HG03469 (cell line): ENCODE data around the gene TRPT1.
A peak's percentile ranks its signal among the peaks of the same experiment; 100 is the strongest.

Source experiments
- ATAC-seq: cut with Tn5 transposase; IDR thresholded peaks from one replicate; pipeline ENCODE4 v1.9.1; 2021; ENCODE audit warnings: mild to moderate bottlenecking, moderate library complexity, moderate number of reproducible peaks; ENCODE audit not compliant: unreplicated experiment

TRPT1 gene

GRCh38 chr11:64225608-64226506 lies at the start of gene TRPT1, which contains the start of gene NUDT22:
TRPT1 (minus strand) TSS chr11:64226186; CDS start chr11:64225860, 326 bp downstream.
NUDT22 (plus strand) TSS chr11:64226274; CDS start chr11:64226653, 379 bp downstream.
- no peak for ATAC-seq

GRCh38 chr11:64275031-64275800 lies 49.2 kb upstream of the TRPT1 start:
- no peak for ATAC-seq

GRCh38 chr11:64269540-64270220 lies 43.7 kb upstream of the TRPT1 start:
- peak; percentile 49 for ATAC-seq

GRCh38 chr11:64268893-64269539 lies 43.0 kb upstream of the TRPT1 start:
- no peak for ATAC-seq

- ATAC-seq: no peak
These were observed 42.3 kb upstream of the TRPT1 start for GRCh38 chr11:64268025-64268892.

- ATAC-seq: no peak
These were observed 41.4 kb upstream of the TRPT1 start for GRCh38 chr11:64267207-64267945.

- ATAC-seq: no peak
These were observed 40.4 kb upstream of the TRPT1 start for GRCh38 chr11:64266339-64266738.

- ATAC-seq: no peak
These were observed 39.5 kb upstream of the TRPT1 start for GRCh38 chr11:64265176-64266160.

GRCh38 chr11:64264371-64264852 lies 38.4 kb upstream of the TRPT1 start:
- ATAC-seq: no peak

- no peak for ATAC-seq
These were observed 37.9 kb upstream of the TRPT1 start for GRCh38 chr11:64263947-64264317.

- no peak for ATAC-seq
These were observed 37.3 kb upstream of the TRPT1 start for GRCh38 chr11:64263021-64263946.

GRCh38 chr11:64262271-64263002 lies 36.5 kb upstream of the TRPT1 start:
- ATAC-seq: no peak

GRCh38 chr11:64261556-64262080 lies 35.6 kb upstream of the TRPT1 start:
- no peak for ATAC-seq

- ATAC-seq: no peak
These were observed 34.2 kb upstream of the TRPT1 start for GRCh38 chr11:64260147-64260708.

GRCh38 chr11:64259533-64260067 lies 33.6 kb upstream of the TRPT1 start:
- no peak for ATAC-seq
